HG03045 (cell line): ENCODE results near the gene MAP2K5.

Experiments used
- ATAC-seq: cut with Tn5 transposase; IDR thresholded peaks from one replicate; pipeline ENCODE4 v1.9.1; 2021; ENCODE audit warnings: mild to moderate bottlenecking, moderate library complexity; ENCODE audit not compliant: unreplicated experiment

MAP2K5 gene

DNA sequence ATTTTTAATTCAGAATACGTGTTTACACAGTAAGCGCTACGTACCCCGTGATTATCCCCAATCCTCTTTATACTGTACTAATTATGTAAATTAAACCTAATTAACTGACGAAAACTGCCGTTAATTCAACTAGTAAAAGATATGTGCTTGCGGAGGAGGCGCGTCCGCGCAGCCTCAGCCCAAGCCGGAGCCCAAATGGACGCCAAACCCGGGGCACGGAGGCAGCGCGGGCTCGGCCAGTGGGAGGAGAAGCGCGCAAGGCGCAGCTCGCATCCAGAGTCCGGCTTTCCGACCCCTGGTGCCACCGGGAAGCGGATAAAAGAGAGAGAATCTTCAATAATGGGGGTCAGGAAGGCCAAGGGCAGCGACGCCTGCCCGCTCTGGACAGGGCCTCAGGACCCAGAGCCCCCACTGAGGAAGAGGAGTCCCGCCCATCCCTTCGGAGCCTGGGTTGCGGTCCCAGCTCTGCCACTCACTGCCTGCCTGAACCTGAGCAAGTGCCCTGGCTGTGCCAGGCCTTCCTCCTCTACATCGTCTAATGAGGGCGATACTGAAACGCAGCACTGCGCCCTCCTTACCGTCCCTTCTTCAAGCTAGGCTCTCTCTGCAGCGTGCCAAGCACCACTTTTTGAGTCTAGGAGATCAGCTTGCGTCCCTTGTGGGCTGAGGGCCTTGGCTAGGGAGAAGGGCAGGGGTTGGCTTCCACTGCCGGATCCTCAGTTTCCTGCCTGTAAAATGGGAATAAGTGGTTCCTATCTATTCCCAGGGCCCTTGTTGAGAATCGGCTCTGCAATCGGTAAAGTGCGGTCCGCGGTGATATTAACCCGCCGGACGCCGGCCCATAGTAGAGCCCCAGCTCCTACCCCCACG is 277.9 kb downstream of the MAP2K5 start:
- no peak for ATAC-seq

- no peak for ATAC-seq
Observed at GRCh38 chr15:67820992-67821783, 278.7 kb downstream of the MAP2K5 start.

- ATAC-seq, result no peak
Observed at GRCh38 chr15:67821784-67822440, 279.4 kb downstream of the MAP2K5 start.

DNA sequence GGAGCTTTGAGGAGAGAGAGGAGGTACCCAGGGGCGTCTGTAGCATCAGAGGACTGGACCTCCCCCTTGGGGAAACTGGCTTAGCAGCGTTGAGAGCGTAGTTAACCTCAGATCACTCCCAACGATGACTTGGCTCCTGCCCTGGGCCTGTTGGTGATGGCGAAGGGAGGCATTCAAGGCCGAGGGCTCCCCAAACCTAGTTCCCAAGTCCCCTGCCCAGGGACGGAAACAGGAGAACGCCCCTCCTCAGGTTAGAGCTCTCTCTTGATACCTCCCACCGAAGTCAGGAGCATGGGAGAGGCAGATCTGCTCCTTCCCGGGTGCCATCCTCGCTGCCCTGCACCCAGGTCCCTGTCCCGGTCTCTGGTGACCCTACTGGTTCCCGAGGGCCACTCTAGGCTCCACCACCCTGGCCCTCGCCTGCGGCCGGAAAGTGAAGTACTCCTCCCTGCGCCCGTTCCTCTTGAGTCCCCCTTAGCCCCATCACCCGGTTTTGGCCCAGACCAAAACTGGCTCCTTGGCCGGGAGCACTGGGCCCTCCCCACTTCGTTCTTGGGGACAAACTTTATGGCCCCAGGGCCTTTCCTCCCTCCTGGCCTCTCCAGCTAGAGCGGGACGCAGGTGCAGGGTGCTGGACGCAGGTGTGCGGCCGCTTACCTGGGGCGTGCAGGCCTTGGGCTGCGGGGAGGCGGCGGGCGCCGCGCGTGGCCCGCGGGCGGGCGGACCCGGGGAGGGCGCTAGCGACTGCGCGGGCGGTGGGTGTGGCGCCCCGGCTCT is 280.2 kb downstream of the MAP2K5 start:
- ATAC-seq, result no peak

DNA sequence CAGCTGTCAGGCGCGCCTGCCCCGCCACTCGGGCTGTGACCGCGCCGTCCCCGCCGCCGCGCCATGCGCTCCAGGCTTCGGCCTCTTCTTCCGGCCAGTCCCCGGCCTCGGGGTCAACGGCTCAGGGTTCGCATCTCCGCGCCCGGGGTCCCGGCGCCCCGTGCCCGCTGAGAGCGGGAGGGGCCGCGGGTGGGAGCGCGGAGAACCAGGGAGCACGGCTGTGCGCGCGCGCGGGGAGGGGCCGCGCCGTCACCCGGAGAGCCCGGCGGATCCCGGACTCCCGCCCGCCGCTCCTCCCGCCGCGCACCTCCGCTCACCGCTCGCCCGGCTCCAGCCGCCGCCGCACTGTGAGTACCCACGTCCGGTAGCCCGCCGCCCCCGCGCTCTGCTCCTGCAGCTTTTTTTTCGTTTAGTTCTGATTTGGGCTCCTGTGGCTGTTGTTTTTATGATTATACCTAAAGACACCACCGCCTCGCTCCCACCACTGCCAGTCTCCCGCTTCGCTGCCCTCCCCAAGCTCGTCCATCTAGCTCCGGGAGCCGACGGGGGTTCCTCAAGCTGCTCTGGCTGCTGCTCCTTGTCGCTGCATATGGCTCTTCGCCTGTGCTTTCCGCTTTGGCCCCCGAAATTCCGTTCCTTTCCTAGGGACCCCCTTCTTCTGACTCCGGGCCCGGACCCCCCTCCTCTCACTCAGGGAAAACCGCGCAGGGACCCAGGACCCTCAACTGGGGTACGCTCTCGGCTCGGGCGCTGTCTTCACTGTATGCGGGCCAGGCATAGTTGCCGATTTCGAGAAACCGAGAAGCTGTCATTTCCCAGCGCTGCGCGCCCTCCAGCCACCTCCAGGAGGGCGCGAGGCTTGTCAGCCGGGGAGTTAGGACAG is 281.1 kb downstream of the MAP2K5 start:
- no peak for ATAC-seq

DNA sequence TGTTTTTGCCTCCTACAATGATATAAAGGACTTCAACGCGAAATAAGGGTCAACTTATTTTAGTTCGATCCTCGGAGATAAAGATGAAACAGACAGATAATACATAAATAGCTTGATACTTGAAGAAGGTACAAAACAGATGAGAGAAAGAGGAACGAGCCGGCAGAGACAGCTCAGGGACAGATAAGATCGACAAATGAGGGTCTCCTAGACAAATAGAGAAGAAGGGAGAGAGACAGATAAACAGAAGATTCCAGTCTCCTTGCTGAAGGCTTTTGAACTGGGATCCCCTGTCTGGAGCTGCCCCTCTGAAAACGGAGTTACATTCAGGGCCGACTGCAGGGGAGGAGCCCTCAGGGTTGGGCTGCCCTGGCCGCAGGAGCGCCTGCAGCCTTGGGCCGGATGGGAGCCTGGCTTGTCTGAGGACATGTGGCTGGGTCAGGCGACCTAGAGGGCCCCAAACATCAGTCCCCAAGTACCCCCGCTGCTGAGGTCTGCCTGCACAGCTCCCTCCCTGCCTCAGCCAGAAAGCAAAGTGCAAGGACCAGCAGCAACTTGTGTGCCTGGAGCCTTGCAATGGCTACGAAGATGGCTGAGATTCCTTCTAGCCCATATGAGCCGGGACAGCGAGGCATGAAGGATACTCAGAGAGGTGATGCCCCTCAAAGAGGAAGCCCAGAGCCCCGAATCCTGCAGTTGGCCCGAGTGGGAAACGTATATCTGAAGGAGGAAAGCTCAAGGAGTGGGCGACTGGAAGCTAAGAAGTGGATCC is 281.9 kb downstream of the MAP2K5 start:
- ATAC-seq, result no peak

DNA sequence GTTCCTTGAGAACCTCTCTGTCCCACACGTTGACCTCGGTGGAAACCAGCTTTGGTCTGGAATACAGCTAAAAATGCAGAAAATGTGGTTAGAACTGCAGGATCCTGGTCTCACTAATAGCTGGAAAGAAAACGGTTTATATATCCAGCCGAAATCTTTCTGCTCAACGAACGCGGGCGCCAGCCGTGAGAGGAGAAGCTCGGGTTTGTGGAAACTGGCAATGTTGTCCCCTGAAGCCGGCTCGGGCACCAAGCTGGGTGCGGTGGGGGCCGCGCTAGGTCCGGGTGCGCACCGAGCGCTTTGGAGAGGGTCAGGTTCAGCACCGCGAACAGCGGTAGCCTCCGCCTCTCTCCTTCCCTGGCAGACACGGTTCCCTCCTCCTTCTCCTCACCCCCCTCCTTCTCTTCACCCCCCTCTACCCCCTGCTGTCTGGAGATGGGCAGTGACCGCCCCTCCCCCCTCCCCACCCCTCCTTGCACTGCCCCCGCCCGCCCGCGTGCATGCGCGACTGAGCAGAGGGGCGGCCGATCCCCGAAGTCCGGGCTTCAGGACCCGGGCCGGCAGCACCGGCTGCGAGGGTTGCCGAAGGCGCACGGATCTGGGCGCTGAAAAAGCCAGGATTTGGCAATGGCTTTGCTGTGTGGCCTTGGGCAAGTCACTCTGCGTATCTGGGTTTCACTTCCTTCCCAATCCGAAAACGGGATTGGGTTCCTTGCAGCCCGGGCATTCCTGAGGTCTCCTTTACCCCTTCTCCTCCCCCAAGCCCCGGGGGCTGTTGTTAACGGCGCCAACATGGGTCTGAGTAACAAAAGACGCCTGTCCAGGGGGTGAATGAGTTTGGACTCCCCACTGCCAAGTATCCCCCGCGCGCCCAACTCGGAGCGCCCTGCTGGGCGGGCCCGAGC is 282.7 kb downstream of the MAP2K5 start, which contains the start of gene SKOR1:
Gene SKOR1 (plus strand): TSS at position 534 of the 905 bp plus-strand sequence. CDS start 94 bp downstream, at position 628.
- ATAC-seq, result no peak

DNA sequence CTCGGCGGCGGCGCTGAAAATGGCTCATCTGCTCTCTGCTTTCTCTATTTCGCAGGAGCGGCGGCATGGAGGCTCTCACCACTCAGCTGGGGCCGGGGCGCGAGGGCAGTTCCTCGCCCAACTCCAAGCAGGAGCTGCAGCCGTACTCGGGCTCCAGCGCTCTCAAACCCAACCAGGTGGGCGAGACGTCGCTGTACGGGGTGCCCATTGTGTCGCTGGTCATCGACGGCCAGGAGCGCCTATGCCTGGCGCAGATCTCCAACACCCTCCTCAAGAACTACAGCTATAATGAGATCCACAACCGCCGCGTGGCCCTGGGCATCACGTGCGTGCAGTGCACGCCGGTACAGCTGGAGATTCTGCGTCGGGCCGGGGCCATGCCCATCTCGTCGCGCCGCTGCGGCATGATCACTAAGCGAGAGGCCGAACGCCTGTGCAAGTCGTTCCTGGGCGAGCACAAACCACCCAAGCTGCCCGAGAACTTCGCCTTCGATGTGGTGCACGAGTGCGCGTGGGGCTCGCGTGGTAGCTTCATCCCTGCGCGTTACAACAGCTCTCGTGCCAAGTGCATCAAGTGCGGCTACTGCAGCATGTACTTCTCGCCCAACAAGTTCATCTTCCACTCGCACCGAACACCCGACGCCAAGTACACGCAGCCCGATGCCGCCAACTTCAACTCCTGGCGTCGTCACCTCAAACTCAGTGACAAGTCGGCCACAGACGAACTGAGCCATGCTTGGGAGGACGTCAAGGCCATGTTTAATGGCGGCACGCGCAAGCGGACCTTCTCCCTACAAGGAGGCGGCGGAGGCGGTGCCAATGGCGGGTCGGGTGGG is 283.6 kb downstream of the MAP2K5 start:
- no peak for ATAC-seq

DNA sequence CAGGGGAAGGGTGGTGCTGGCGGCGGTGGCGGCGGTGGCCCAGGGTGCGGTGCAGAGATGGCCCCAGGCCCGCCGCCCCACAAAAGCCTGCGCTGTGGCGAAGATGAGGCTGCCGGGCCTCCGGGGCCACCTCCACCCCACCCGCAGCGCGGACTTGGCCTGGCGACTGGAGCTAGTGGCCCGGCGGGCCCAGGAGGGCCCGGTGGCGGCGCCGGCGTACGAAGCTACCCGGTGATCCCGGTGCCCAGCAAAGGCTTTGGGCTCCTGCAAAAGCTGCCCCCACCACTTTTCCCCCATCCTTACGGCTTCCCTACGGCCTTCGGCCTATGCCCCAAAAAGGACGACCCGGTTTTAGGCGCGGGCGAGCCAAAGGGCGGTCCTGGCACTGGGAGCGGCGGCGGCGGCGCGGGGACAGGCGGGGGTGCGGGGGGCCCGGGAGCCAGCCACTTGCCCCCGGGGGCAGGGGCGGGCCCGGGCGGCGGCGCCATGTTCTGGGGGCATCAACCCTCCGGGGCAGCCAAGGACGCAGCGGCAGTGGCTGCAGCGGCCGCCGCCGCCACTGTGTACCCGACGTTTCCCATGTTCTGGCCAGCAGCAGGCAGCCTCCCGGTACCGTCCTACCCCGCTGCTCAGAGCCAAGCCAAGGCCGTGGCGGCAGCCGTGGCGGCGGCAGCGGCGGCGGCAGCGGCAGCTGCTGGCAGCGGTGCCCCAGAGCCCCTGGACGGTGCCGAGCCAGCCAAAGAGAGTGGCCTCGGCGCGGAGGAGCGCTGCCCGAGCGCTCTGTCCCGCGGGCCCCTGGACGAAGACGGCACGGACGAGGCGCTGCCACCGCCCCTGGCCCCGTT is 284.4 kb downstream of the MAP2K5 start:
- no peak for ATAC-seq

DNA sequence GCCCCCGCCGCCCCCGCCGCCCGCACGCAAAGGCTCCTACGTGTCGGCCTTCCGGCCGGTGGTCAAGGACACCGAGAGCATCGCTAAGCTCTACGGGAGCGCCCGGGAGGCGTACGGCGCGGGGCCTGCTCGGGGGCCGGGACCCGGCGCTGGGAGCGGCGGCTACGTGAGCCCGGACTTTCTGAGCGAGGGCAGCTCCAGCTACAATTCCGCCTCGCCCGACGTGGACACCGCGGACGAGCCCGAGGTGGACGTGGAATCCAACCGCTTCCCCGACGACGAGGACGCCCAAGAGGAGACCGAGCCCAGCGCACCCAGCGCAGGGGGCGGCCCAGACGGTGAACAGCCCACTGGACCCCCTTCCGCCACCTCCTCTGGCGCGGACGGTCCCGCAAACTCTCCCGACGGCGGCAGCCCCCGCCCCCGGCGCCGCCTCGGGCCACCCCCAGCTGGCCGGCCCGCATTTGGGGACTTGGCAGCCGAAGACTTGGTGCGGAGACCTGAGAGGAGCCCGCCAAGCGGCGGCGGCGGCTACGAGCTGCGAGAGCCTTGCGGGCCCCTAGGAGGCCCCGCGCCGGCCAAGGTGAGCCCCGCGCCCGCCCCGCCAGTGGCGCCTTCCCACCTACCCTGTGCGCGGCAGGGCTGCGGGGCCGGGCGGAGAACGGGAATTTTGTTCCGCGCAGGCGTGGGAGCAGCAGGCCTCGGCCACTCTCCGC is 285.2 kb downstream of the MAP2K5 start:
- no peak for ATAC-seq

GRCh38 chr15:67828278-67828968 is 285.9 kb downstream of the MAP2K5 start:
- ATAC-seq, result no peak

DNA sequence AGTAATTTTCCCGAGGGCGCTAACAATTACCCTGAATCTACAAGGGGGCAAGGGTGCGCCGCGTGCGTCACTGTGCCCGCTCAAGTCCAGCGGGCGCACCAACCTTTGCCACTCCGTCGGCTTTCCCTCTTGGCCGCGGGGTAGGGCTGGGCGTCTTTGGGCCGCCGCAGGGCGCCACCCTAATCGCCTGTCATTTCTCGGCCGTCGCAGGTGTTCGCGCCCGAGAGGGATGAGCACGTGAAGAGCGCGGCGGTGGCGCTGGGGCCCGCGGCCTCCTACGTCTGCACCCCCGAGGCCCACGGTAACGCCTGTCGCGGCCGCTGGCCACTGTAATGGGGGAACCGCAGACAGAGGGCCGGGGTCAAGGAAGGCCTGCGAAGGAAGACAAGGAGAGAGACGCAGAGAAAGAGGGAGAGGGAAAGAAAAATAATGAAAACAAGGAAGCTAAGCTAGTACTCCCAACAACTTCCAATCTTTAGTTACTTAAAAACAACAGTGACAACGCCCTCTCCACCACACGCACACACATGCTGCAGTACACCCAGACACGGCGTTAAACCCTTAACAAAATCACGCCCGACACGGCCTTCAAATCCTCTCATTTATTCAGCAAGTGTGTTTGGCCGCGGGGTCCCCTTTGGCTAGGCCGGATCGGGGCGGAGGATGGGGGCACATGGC is 286.6 kb downstream of the MAP2K5 start:
- no peak for ATAC-seq

GRCh38 chr15:67829647-67830504 is 287.4 kb downstream of the MAP2K5 start:
- ATAC-seq, result no peak
